ENCODE data around the gene CNIH2.

Gene CNIH2

GRCh38 chr11:66286699-66287098, 8.7 kb downstream of the CNIH2 start:
- DNase-seq (ENCODE audit: insufficient read length) (no peak), FAIRE-seq (no peak)
- TF ChIP-seq TAF1 (IDR thresholded peaks at IDR 0.05; ENCODE audit: borderline replicate concordance, low read depth, low read length) (no peak), POLR2A (IDR thresholded peaks at IDR 0.05; ENCODE audit: low read depth, low read length) (no peak), POLR2AphosphoS5 (IDR thresholded peaks at IDR 0.05; ENCODE audit: low read depth, low read length) (no peak)

GRCh38 chr11:66287211-66287888, 9.4 kb downstream of the CNIH2 start:
- FAIRE-seq = peak; percentile 40
- TF ChIP-seq POLR2AphosphoS5 (IDR thresholded peaks at IDR 0.05; ENCODE audit: low read depth, low read length) = no peak
- no peak for TF ChIP-seq TAF1 (IDR thresholded peaks at IDR 0.05; ENCODE audit: borderline replicate concordance, low read depth, low read length)
- TF ChIP-seq POLR2A (IDR thresholded peaks at IDR 0.05; ENCODE audit: low read depth, low read length) = no peak
- DNase-seq (ENCODE audit: insufficient read length) = no peak

- FAIRE-seq (no peak), DNase-seq (ENCODE audit: insufficient read length) (no peak)
- TF ChIP-seq POLR2AphosphoS5 (IDR thresholded peaks at IDR 0.05; ENCODE audit: low read depth, low read length) (no peak), TAF1 (IDR thresholded peaks at IDR 0.05; ENCODE audit: borderline replicate concordance, low read depth, low read length) (no peak), POLR2A (IDR thresholded peaks at IDR 0.05; ENCODE audit: low read depth, low read length) (no peak)
Observed at GRCh38 chr11:66287889-66288670, 10.1 kb downstream of the CNIH2 start.

- peak; percentile 71 for TF ChIP-seq POLR2AphosphoS5 (IDR thresholded peaks at IDR 0.05; ENCODE audit: low read depth, low read length)
- TF ChIP-seq POLR2A (IDR thresholded peaks at IDR 0.05; ENCODE audit: low read depth, low read length) = peak; percentile 89
- 0 out of 2 replicates have a peak, but pooled peaks have one; percentile 27 for TF ChIP-seq TAF1 (IDR thresholded peaks at IDR 0.05; ENCODE audit: borderline replicate concordance, low read depth, low read length)
- peak; percentile 100 for DNase-seq (ENCODE audit: insufficient read length)
- FAIRE-seq = peak; percentile 100
Observed at GRCh38 chr11:66288671-66289547, 10.9 kb downstream of the CNIH2 start, which contains the start of gene YIF1A. Gene YIF1A (minus strand): TSS chr11:66289143. CDS start chr11:66288985, 158 bp downstream.

- no peak for FAIRE-seq
- TF ChIP-seq TAF1 (IDR thresholded peaks at IDR 0.05; ENCODE audit: borderline replicate concordance, low read depth, low read length) (peak; percentile 22; the same call in 1 of the 2 replicates), POLR2A (IDR thresholded peaks at IDR 0.05; ENCODE audit: low read depth, low read length) (no peak)
- DNase-seq (ENCODE audit: insufficient read length) = peak; percentile 90
Observed at GRCh38 chr11:66289548-66290329, 11.8 kb downstream of the CNIH2 start.

GRCh38 chr11:66290330-66290621, 12.3 kb downstream of the CNIH2 start:
- TF ChIP-seq POLR2A (IDR thresholded peaks at IDR 0.05; ENCODE audit: low read depth, low read length) (no peak), TAF1 (IDR thresholded peaks at IDR 0.05; ENCODE audit: borderline replicate concordance, low read depth, low read length) (no peak), POLR2AphosphoS5 (IDR thresholded peaks at IDR 0.05; ENCODE audit: low read depth, low read length) (no peak)
- DNase-seq (ENCODE audit: insufficient read length) = no peak
- FAIRE-seq = no peak

- DNase-seq (ENCODE audit: insufficient read length) (no peak), FAIRE-seq (no peak)
- TF ChIP-seq POLR2AphosphoS5 (IDR thresholded peaks at IDR 0.05; ENCODE audit: low read depth, low read length) = no peak
- no peak for TF ChIP-seq TAF1 (IDR thresholded peaks at IDR 0.05; ENCODE audit: borderline replicate concordance, low read depth, low read length)
- no peak for TF ChIP-seq POLR2A (IDR thresholded peaks at IDR 0.05; ENCODE audit: low read depth, low read length)
Observed at GRCh38 chr11:66291303-66291705, 13.3 kb downstream of the CNIH2 start.

- no peak for TF ChIP-seq POLR2A (IDR thresholded peaks at IDR 0.05; ENCODE audit: low read depth, low read length)
- no peak for TF ChIP-seq TAF1 (IDR thresholded peaks at IDR 0.05; ENCODE audit: borderline replicate concordance, low read depth, low read length)
- TF ChIP-seq POLR2AphosphoS5 (IDR thresholded peaks at IDR 0.05; ENCODE audit: low read depth, low read length) = no peak
- no peak for DNase-seq (ENCODE audit: insufficient read length)
- no peak for FAIRE-seq
Observed at GRCh38 chr11:66291706-66292542, 13.9 kb downstream of the CNIH2 start, which contains the start of gene TMEM151A. Gene TMEM151A (plus strand): TSS chr11:66291894. CDS start chr11:66292014, 120 bp downstream.

GRCh38 chr11:66292543-66293332, 14.8 kb downstream of the CNIH2 start:
- FAIRE-seq (no peak), DNase-seq (ENCODE audit: insufficient read length) (no peak)
- TF ChIP-seq TAF1 (IDR thresholded peaks at IDR 0.05; ENCODE audit: borderline replicate concordance, low read depth, low read length) = no peak
- TF ChIP-seq POLR2AphosphoS5 (IDR thresholded peaks at IDR 0.05; ENCODE audit: low read depth, low read length) = no peak
- no peak for TF ChIP-seq POLR2A (IDR thresholded peaks at IDR 0.05; ENCODE audit: low read depth, low read length)
